OCI-LY7 (cell line): ENCODE measurements around the gene KDM2A.

Experiments used
- CTCF ChIP-seq: fragments of 200-600 bp; sonication (generic); conservative IDR thresholded peaks from 2 replicates; pipeline ENCODE4 v1.5.1; 2014; ENCODE audit warnings: mild to moderate bottlenecking, antibody characterized with exemption, low read length, moderate library complexity, mixed read lengths
- EZH2phosphoT487 ChIP-seq: fragments of 200-600 bp; sonication (generic); IDR thresholded peaks from 2 replicates; pipeline ENCODE4 v1.6.1; 2018; ENCODE audit warnings: low read depth, borderline replicate concordance, mild to moderate bottlenecking, mixed run types, antibody characterized with exemption, low read length, moderate library complexity, mixed read lengths

GRCh38 chr11:67247946-67248550 lies 129.0 kb downstream of the KDM2A start:
- TF ChIP-seq CTCF (no peak), EZH2phosphoT487 (no peak)
